ENCODE results near the gene ARHGEF28.

ARHGEF28 gene

GRCh38 chr5:73968729-73969128 lies 342.7 kb downstream of the ARHGEF28 start:
- Histone ChIP-seq H3K4me3 (ENCODE audit: low read length) (no peak overlapping the region), H3K27me3 (ENCODE audit: control insufficient read depth, insufficient read depth, low read length) (no peaks in the 10 kb centered on the region), H3K9me3 (ENCODE audit: control insufficient read depth, low read depth, low read length) (no peaks in the 10 kb centered on the region), H3K36me3 (ENCODE audit: control insufficient read depth, low read depth, low read length) (no peaks in the 10 kb centered on the region), H3K4me1 (ENCODE audit: control insufficient read depth, low read depth, low read length) (no peaks in the 10 kb centered on the region), H3K9ac (ENCODE audit: low read length) (no peak overlapping the region), H3K27ac (ENCODE audit: low read length) (no peak overlapping the region)

GRCh38 chr5:73969195-73970036 lies 343.4 kb downstream of the ARHGEF28 start:
- Histone ChIP-seq H3K36me3 (ENCODE audit: control insufficient read depth, low read depth, low read length) (no peaks in the 10 kb centered on the region), H3K4me3 (ENCODE audit: low read length) (no peak overlapping the region), H3K9ac (ENCODE audit: low read length) (no peak overlapping the region), H3K27me3 (ENCODE audit: control insufficient read depth, insufficient read depth, low read length) (no peaks in the 10 kb centered on the region), H3K27ac (ENCODE audit: low read length) (no peak overlapping the region), H3K9me3 (ENCODE audit: control insufficient read depth, low read depth, low read length) (no peaks in the 10 kb centered on the region), H3K4me1 (ENCODE audit: control insufficient read depth, low read depth, low read length) (no peaks in the 10 kb centered on the region)

GRCh38 chr5:73971326-73971725 lies 345.3 kb downstream of the ARHGEF28 start:
- H3K27ac ChIP-seq (ENCODE audit: low read length), result no peak overlapping the region
- H3K9me3 ChIP-seq (ENCODE audit: control insufficient read depth, low read depth, low read length), result no peaks in the 10 kb centered on the region
- no peak overlapping the region for H3K4me3 ChIP-seq (ENCODE audit: low read length)
- H3K9ac ChIP-seq (ENCODE audit: low read length), result no peak overlapping the region
- H3K27me3 ChIP-seq (ENCODE audit: control insufficient read depth, insufficient read depth, low read length), result no peaks in the 10 kb centered on the region
- no peaks in the 10 kb centered on the region for H3K4me1 ChIP-seq (ENCODE audit: control insufficient read depth, low read depth, low read length)
- H3K36me3 ChIP-seq (ENCODE audit: control insufficient read depth, low read depth, low read length), result no peaks in the 10 kb centered on the region

- no peak overlapping the region for H3K27ac ChIP-seq (ENCODE audit: low read length)
- no peaks in the 10 kb centered on the region for H3K27me3 ChIP-seq (ENCODE audit: control insufficient read depth, insufficient read depth, low read length)
- H3K36me3 ChIP-seq (ENCODE audit: control insufficient read depth, low read depth, low read length), result no peaks in the 10 kb centered on the region
- no peaks in the 10 kb centered on the region for H3K9me3 ChIP-seq (ENCODE audit: control insufficient read depth, low read depth, low read length)
- H3K4me1 ChIP-seq (ENCODE audit: control insufficient read depth, low read depth, low read length), result no peaks in the 10 kb centered on the region
- H3K9ac ChIP-seq (ENCODE audit: low read length), result no peak overlapping the region
- H3K4me3 ChIP-seq (ENCODE audit: low read length), result no peak overlapping the region
Observed at GRCh38 chr5:73973135-73973534, 347.1 kb downstream of the ARHGEF28 start.

GRCh38 chr5:73974871-73975360 lies 348.9 kb downstream of the ARHGEF28 start:
- Histone ChIP-seq H3K4me3 (ENCODE audit: low read length) (no peak overlapping the region), H3K27ac (ENCODE audit: low read length) (no peak overlapping the region), H3K9ac (ENCODE audit: low read length) (no peak overlapping the region), H3K36me3 (ENCODE audit: control insufficient read depth, low read depth, low read length) (no peaks in the 10 kb centered on the region), H3K9me3 (ENCODE audit: control insufficient read depth, low read depth, low read length) (no peaks in the 10 kb centered on the region), H3K27me3 (ENCODE audit: control insufficient read depth, insufficient read depth, low read length) (no peaks in the 10 kb centered on the region), H3K4me1 (ENCODE audit: control insufficient read depth, low read depth, low read length) (no peaks in the 10 kb centered on the region)

- Histone ChIP-seq H3K27me3 (ENCODE audit: control insufficient read depth, insufficient read depth, low read length) (no peaks in the 10 kb centered on the region), H3K4me3 (ENCODE audit: low read length) (no peak overlapping the region), H3K9me3 (ENCODE audit: control insufficient read depth, low read depth, low read length) (no peaks in the 10 kb centered on the region), H3K4me1 (ENCODE audit: control insufficient read depth, low read depth, low read length) (no peaks in the 10 kb centered on the region), H3K27ac (ENCODE audit: low read length) (no peak overlapping the region), H3K36me3 (ENCODE audit: control insufficient read depth, low read depth, low read length) (no peaks in the 10 kb centered on the region), H3K9ac (ENCODE audit: low read length) (no peak overlapping the region)
Observed at GRCh38 chr5:73975845-73976244, 349.8 kb downstream of the ARHGEF28 start.

- Histone ChIP-seq H3K27ac (ENCODE audit: low read length) (no peak overlapping the region), H3K36me3 (ENCODE audit: control insufficient read depth, low read depth, low read length) (no peaks in the 10 kb centered on the region), H3K9ac (ENCODE audit: low read length) (no peak overlapping the region), H3K9me3 (ENCODE audit: control insufficient read depth, low read depth, low read length) (no peaks in the 10 kb centered on the region), H3K4me3 (ENCODE audit: low read length) (no peak overlapping the region), H3K4me1 (ENCODE audit: control insufficient read depth, low read depth, low read length) (no peaks in the 10 kb centered on the region), H3K27me3 (ENCODE audit: control insufficient read depth, insufficient read depth, low read length) (no peaks in the 10 kb centered on the region)
Observed at GRCh38 chr5:73977146-73977545, 351.1 kb downstream of the ARHGEF28 start.

GRCh38 chr5:73979321-73979720 lies 353.3 kb downstream of the ARHGEF28 start:
- Histone ChIP-seq H3K4me1 (ENCODE audit: control insufficient read depth, low read depth, low read length) (no peaks in the 10 kb centered on the region), H3K27me3 (ENCODE audit: control insufficient read depth, insufficient read depth, low read length) (no peaks in the 10 kb centered on the region), H3K4me3 (ENCODE audit: low read length) (no peak overlapping the region), H3K9ac (ENCODE audit: low read length) (no peak overlapping the region), H3K27ac (ENCODE audit: low read length) (no peak overlapping the region), H3K9me3 (ENCODE audit: control insufficient read depth, low read depth, low read length) (no peaks in the 10 kb centered on the region), H3K36me3 (ENCODE audit: control insufficient read depth, low read depth, low read length) (no peaks in the 10 kb centered on the region)

GRCh38 chr5:73981704-73982103 lies 355.7 kb downstream of the ARHGEF28 start:
- no peak overlapping the region for H3K4me3 ChIP-seq (ENCODE audit: low read length)
- H3K4me1 ChIP-seq (ENCODE audit: control insufficient read depth, low read depth, low read length), result no peaks in the 10 kb centered on the region
- no peak overlapping the region for H3K9ac ChIP-seq (ENCODE audit: low read length)
- no peak overlapping the region for H3K27ac ChIP-seq (ENCODE audit: low read length)
- H3K9me3 ChIP-seq (ENCODE audit: control insufficient read depth, low read depth, low read length), result no peaks in the 10 kb centered on the region
- no peaks in the 10 kb centered on the region for H3K27me3 ChIP-seq (ENCODE audit: control insufficient read depth, insufficient read depth, low read length)
- no peaks in the 10 kb centered on the region for H3K36me3 ChIP-seq (ENCODE audit: control insufficient read depth, low read depth, low read length)

GRCh38 chr5:73983644-73984043 lies 357.6 kb downstream of the ARHGEF28 start:
- Histone ChIP-seq H3K27me3 (ENCODE audit: control insufficient read depth, insufficient read depth, low read length) (no peaks in the 10 kb centered on the region), H3K4me1 (ENCODE audit: control insufficient read depth, low read depth, low read length) (no peaks in the 10 kb centered on the region), H3K36me3 (ENCODE audit: control insufficient read depth, low read depth, low read length) (no peaks in the 10 kb centered on the region), H3K9ac (ENCODE audit: low read length) (no peak overlapping the region), H3K4me3 (ENCODE audit: low read length) (no peak overlapping the region), H3K27ac (ENCODE audit: low read length) (no peak overlapping the region), H3K9me3 (ENCODE audit: control insufficient read depth, low read depth, low read length) (no peaks in the 10 kb centered on the region)

- Histone ChIP-seq H3K9ac (ENCODE audit: low read length) (no peak overlapping the region), H3K4me3 (ENCODE audit: low read length) (no peak overlapping the region)
Observed at GRCh38 chr5:73985145-73985544, 359.1 kb downstream of the ARHGEF28 start.

GRCh38 chr5:73986729-73987128 lies 360.7 kb downstream of the ARHGEF28 start:
- Histone ChIP-seq H3K36me3 (ENCODE audit: control insufficient read depth, low read depth, low read length) (no peaks in the 10 kb centered on the region), H3K4me3 (ENCODE audit: low read length) (no peak overlapping the region), H3K27ac (ENCODE audit: low read length) (no peak overlapping the region), H3K4me1 (ENCODE audit: control insufficient read depth, low read depth, low read length) (no peaks in the 10 kb centered on the region), H3K27me3 (ENCODE audit: control insufficient read depth, insufficient read depth, low read length) (no peaks in the 10 kb centered on the region), H3K9me3 (ENCODE audit: control insufficient read depth, low read depth, low read length) (no peaks in the 10 kb centered on the region), H3K9ac (ENCODE audit: low read length) (no peak overlapping the region)

More at GRCh38 chr5:73985145-73985544, 359.1 kb downstream of the ARHGEF28 start:
- no peaks in the 10 kb centered on the region for H3K27me3 ChIP-seq (ENCODE audit: control insufficient read depth, insufficient read depth, low read length)
- H3K36me3 ChIP-seq (ENCODE audit: control insufficient read depth, low read depth, low read length), result no peaks in the 10 kb centered on the region
- no peaks in the 10 kb centered on the region for H3K9me3 ChIP-seq (ENCODE audit: control insufficient read depth, low read depth, low read length)
- no peak overlapping the region for H3K27ac ChIP-seq (ENCODE audit: low read length)
- no peaks in the 10 kb centered on the region for H3K4me1 ChIP-seq (ENCODE audit: control insufficient read depth, low read depth, low read length)

Data from iPS-18a (cell line).